PC-3 (cell line): Measurements from ENCODE around the gene CEP19. TPM values are rescaled to one million over a fixed set of nuclear protein-coding genes. Genes with fewer than 3 reads are reported as not detected.

Experiments
- ATAC-seq: fragments of 200-7000 bp; cut with Tn5 transposase; 2 replicates; pipeline ENCODE4 v1.9.1; 2020; ENCODE audit warnings: mild to moderate bottlenecking, moderate library complexity
- BruUV-seq: library from RNA; stranded (reverse); fragments of 400-500 nt; replicated peaks from 2 replicates; lab custom pipeline; 2021; lab: Mats Ljungman, UMichigan
- CTCF ChIA-PET: fragments of 300-600 bp; sonication (Branson Sonifier 250); formaldehyde crosslinking; loops from one replicate; lab custom pipeline; 2022; ENCODE audit warnings: antibody characterized with exemption; lab: Charles Lee
- POLR2A ChIA-PET: fragments of 300-600 bp; sonication (Branson Sonifier 250); formaldehyde crosslinking; loops from one replicate; lab custom pipeline; 2022; ENCODE audit warnings: antibody characterized with exemption; ENCODE audit not compliant: unreplicated experiment; lab: Charles Lee
- DNase-seq: peaks from one replicate; pipeline ENCODE4 v3.0.0-alpha.2; 2015
- H2AFZ ChIP-seq: fragments of 300-600 bp; sonication (generic); 2 replicates; pipeline ENCODE4 v1.6.0; 2016; ENCODE audit warnings: antibody characterized with exemption, low read length
- H3F3A ChIP-seq: fragments of 300-600 bp; sonication (generic); one replicate; pipeline ENCODE4 v1.6.0; 2017; ENCODE audit warnings: antibody characterized with exemption, low read length, control low read depth, mild to moderate bottlenecking; ENCODE audit not compliant: unreplicated experiment
- H3K27ac ChIP-seq: fragments of 300-600 bp; sonication (generic); 2 replicates; pipeline ENCODE4 v1.5.1; 2016; ENCODE audit warnings: mild to moderate bottlenecking, low read length
- H3K27me3 ChIP-seq: fragments of 300-600 bp; sonication (generic); 2 replicates; pipeline ENCODE4 v1.6.1; 2016; ENCODE audit warnings: low read length, mixed read lengths
- H3K36me3 ChIP-seq: fragments of 300-600 bp; sonication (generic); 2 replicates; pipeline ENCODE4 v1.6.1; 2016; ENCODE audit warnings: low read depth, mixed run types, low read length, mixed read lengths
- H3K4me1 ChIP-seq: fragments of 300-600 bp; sonication (generic); 2 replicates; pipeline ENCODE4 v1.5.1; 2016; ENCODE audit warnings: low read length; ENCODE audit not compliant: insufficient read depth
- H3K4me2 ChIP-seq: fragments of 300-600 bp; sonication (generic); 2 replicates; pipeline ENCODE4 v1.6.0; 2016; ENCODE audit warnings: low read length
- H3K4me3 ChIP-seq: fragments of 300-600 bp; sonication (generic); 2 replicates; pipeline ENCODE4 v1.5.1; 2016; ENCODE audit warnings: mild to moderate bottlenecking, low read length, mixed read lengths
- H3K79me2 ChIP-seq: fragments of 300-600 bp; sonication (generic); 2 replicates; pipeline ENCODE4 v1.6.1; 2017; ENCODE audit warnings: low read length, mixed read lengths
- H3K9ac ChIP-seq: fragments of 300-600 bp; sonication (generic); 2 replicates; pipeline ENCODE4 v1.6.0; 2016; ENCODE audit warnings: mild to moderate bottlenecking, low read length
- H3K9me2 ChIP-seq: fragments of 300-600 bp; sonication (generic); replicated peaks from 2 replicates; pipeline ENCODE4 v1.6.1; 2016; ENCODE audit warnings: mixed run types, low read length, mixed read lengths
- H3K9me3 ChIP-seq: fragments of 300-600 bp; sonication (generic); 2 replicates; pipeline ENCODE4 v1.6.1; 2016; ENCODE audit warnings: low read length, mixed read lengths
- H4K20me1 ChIP-seq: fragments of 300-600 bp; sonication (generic); 2 replicates; pipeline ENCODE4 v1.6.1; 2016; ENCODE audit warnings: low read length, mixed read lengths
- CTCF ChIP-seq: fragments of 300-600 bp; sonication (generic); conservative IDR thresholded peaks from 2 replicates; pipeline ENCODE4 v1.5.1; 2017; ENCODE audit warnings: antibody characterized with exemption, low read depth, mild to moderate bottlenecking, low read length
- EZH2 ChIP-seq: fragments of 300-600 bp; sonication (generic); IDR thresholded peaks from one replicate; pipeline ENCODE4 v1.6.1; 2017; ENCODE audit warnings: antibody characterized with exemption, mild to moderate bottlenecking, low read length; ENCODE audit not compliant: unreplicated experiment
- EZH2phosphoT487 ChIP-seq: fragments of 300-600 bp; sonication (generic); IDR thresholded peaks from 2 replicates; pipeline ENCODE4 v1.6.1; 2018; ENCODE audit warnings: mild to moderate bottlenecking, antibody characterized with exemption, low read length, borderline replicate concordance
- intact Hi-C: fragments of 100-400 bp; cut with micrococcal nuclease; formaldehyde crosslinking; loops from 2 replicates; pipeline ENCODE4 v1.9.0; 2023
- total RNA-seq: library from RNA; depleted of rRNA; stranded (reverse); fragments of >200 nt; gene quantifications from 2 replicates; pipeline ENCODE4 v1.2.3, GENCODE V29; 2014

CEP19 gene
- total RNA-seq, 1 experiment from 2014 or later: 2.6 TPM

GRCh38 chr3:196740481-196741248, 28.6 kb upstream of the CEP19 start:
- H3K4me2 ChIP-seq: peak overlapping the region; percentile 81
- TSS peak; percentile 93 for BruUV-seq
- H3K36me3 ChIP-seq: no peaks in the 10 kb centered on the region
- peak overlapping the region; percentile 77 for H2AFZ ChIP-seq
- H3K79me2 ChIP-seq: peaks cover 60% of the 10 kb centered on the region
- peaks cover 30% of the 10 kb centered on the region for H4K20me1 ChIP-seq
- H3K9me3 ChIP-seq: no peaks in the 10 kb centered on the region
- no peaks in the 10 kb centered on the region for H3F3A ChIP-seq
- ChIA-PET CTCF (interaction anchor here (0.6 kb wide), 1 partner anchor 54 kb away, joined by 11 read pairs; no protein-coding TSS in a partner anchor), POLR2A (interaction anchor here (0.6 to 0.7 kb wide), 6 partner anchors 29 to 716 kb away, joined by 3 to 23 read pairs (median 8); partner anchors contain the start of genes CEP19 and PIGX)
- no peak for TF ChIP-seq EZH2phosphoT487
- no peak for TF ChIP-seq CTCF
- no peak for TF ChIP-seq EZH2
- DNase-seq (peak; percentile 68), ATAC-seq (peak; percentile 20)
- H3K27ac ChIP-seq: peak overlapping the region; percentile 78
- no peaks in the 10 kb centered on the region for H3K9me2 ChIP-seq
- H3K4me1 ChIP-seq: peaks cover 13% of the 10 kb centered on the region
- H3K4me3 ChIP-seq: peak overlapping the region; percentile 99
- H3K9ac ChIP-seq: peak overlapping the region; percentile 95
- intact Hi-C loops: loop anchor here (1.0 to 10.0 kb wide), 5 partner anchors 14 to 194 kb away; partner anchors contain the start of genes CEP19 and PIGX
- no peaks in the 10 kb centered on the region for H3K27me3 ChIP-seq

- ChIA-PET POLR2A (interaction anchor here (0.5 to 1.0 kb wide), 8 partner anchors 27 to 1217 kb away, joined by 3 to 23 read pairs (median 6); partner anchors contain the start of genes CEP19 and PIGX), CTCF (interaction anchor here (0.6 kb wide), 1 partner anchor 53 kb away, joined by 11 read pairs; no protein-coding TSS in a partner anchor)
- Histone ChIP-seq H3K4me2 (peak within 1 kb of the TSS; percentile 81), H3K4me1 (peaks cover 18% of the 10 kb centered on the region), H3K4me3 (peak within 1 kb of the TSS; percentile 99), H4K20me1 (peaks cover 30% of the 10 kb centered on the region), H3K79me2 (peaks cover 52% of the 10 kb centered on the region), H3K9me3 (no peaks in the 10 kb centered on the region), H3K27me3 (no peaks in the 10 kb centered on the region), H3K9me2 (no peaks in the 10 kb centered on the region), H3K9ac (peak within 1 kb of the TSS; percentile 95), H3K27ac (peak within 1 kb of the TSS; percentile 78), H2AFZ (peak within 1 kb of the TSS; percentile 77), H3K36me3 (no peaks in the 10 kb centered on the region), H3F3A (no peaks in the 10 kb centered on the region)
- BruUV-seq: no TSS peak
- intact Hi-C loops: loop anchor here (1.0 to 10.0 kb wide), 5 partner anchors 13 to 195 kb away; no protein-coding TSS in a partner anchor
- TF ChIP-seq EZH2phosphoT487 (no peak), EZH2 (no peak), CTCF (no peak)
- DNase-seq (peak; percentile 91), ATAC-seq (peak; percentile 86)
Measured at GRCh38 chr3:196739671-196740480, 27.8 kb upstream of the CEP19 start, which contains the start of gene PAK2. PAK2 (plus strand) TSS chr3:196739857; CDS start chr3:196782647, 42,790 bp downstream.
